ENCODE measurements around the gene CCDC24.

DNA sequence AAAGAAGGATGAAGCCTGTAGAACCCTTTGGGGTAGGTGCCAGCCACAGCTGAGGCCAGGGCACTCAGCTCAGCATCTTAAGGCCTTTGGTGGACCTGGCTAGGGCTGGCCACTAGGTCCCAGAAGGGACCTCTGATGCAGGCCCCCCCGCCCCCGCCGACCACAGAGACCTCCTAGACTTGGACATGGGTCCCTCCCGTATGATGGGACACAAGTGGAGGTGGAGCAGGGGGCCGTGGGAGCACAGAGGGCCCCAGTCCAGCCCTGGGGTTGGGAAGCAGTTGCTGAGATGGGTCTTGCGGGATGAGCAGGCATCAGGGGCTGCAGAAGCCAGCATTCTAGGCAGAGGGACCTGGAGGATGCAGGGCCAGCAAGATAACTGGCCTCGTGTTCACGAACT, 9.2 kb upstream of the CCDC24 start:
- TF ChIP-seq, protein P1, sequence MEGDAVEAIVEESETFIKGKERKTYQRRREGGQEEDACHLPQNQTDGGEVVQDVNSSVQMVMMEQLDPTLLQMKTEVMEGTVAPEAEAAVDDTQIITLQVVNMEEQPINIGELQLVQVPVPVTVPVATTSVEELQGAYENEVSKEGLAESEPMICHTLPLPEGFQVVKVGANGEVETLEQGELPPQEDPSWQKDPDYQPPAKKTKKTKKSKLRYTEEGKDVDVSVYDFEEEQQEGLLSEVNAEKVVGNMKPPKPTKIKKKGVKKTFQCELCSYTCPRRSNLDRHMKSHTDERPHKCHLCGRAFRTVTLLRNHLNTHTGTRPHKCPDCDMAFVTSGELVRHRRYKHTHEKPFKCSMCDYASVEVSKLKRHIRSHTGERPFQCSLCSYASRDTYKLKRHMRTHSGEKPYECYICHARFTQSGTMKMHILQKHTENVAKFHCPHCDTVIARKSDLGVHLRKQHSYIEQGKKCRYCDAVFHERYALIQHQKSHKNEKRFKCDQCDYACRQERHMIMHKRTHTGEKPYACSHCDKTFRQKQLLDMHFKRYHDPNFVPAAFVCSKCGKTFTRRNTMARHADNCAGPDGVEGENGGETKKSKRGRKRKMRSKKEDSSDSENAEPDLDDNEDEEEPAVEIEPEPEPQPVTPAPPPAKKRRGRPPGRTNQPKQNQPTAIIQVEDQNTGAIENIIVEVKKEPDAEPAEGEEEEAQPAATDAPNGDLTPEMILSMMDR (IDR thresholded peaks at IDR 0.05), result no peak
- no peak for TF ChIP-seq EZH2 (IDR thresholded peaks at IDR 0.05)
- TF ChIP-seq EZH2phosphoT487 (IDR thresholded peaks at IDR 0.05), result no peak
